GM21717 (cell line): ENCODE results near the gene WDR26.
"Not testable (repeated sequence)": the region's sequence is repeated elsewhere in the genome, so short reads cannot be mapped to it uniquely, and the experiment has no call there.

Experiments used
- ATAC-seq: cut with Tn5 transposase; IDR thresholded peaks from one replicate; pipeline ENCODE4 v1.9.1; 2021; ENCODE audit warnings: mild to moderate bottlenecking, moderate library complexity; ENCODE audit not compliant: unreplicated experiment

The WDR26 gene

GRCh38 chr1:224353975-224354925, 80.3 kb downstream of the WDR26 start:
- no peak for ATAC-seq

- not testable (repeated sequence) for ATAC-seq
Measured at GRCh38 chr1:224352436-224353085, 82.0 kb downstream of the WDR26 start.

DNA sequence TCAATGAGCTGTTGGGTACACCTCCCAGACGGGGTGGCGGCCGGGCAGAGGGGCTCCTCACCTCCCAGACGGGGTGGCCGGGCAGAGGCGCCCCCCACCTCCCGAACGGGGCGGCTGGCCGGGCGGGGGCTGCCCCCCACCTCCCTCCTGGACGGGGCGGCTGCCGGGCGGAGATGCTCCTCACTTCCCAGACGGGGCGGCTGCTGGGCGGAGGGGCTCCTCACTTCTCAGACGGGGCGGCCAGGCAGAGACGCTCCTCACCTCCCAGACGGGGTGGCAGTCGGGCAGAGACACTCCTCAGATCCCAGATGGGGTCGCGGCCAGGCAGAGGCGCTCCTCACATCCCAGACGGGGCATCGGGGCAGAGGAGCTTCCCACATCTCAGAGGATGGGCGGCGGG, 84.9 kb downstream of the WDR26 start:
- not testable (repeated sequence) for ATAC-seq

GRCh38 chr1:224348137-224348536, 86.5 kb downstream of the WDR26 start:
- no peak for ATAC-seq

DNA sequence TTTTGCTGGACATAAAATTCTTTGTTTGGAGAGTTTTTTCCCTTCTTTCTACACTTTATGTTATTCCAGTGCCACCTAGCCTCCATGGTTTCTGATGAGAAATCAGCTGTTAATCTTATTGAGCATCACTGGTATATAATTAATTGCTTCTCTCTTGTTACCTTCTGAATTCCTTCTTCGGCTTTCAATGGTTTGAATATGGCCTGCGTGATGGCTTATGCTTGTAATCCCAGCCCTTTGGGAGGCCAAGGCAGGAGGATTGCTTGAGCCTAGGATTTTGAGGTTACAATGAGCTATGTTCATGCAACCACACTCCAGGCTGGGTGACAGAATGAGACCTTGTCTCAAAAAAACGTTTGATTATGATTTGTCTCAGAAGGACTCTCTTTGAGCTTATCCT, 90.9 kb downstream of the WDR26 start:
- no peak for ATAC-seq

- ATAC-seq = peak; percentile 66
Measured at GRCh38 chr1:224340453-224341384, 93.9 kb downstream of the WDR26 start.

GRCh38 chr1:224339442-224340033, 95.1 kb downstream of the WDR26 start:
- no peak for ATAC-seq

GRCh38 chr1:224338150-224338838, 96.3 kb downstream of the WDR26 start:
- ATAC-seq = no peak
